GM18508 (cell line): ENCODE results near the gene PCA3.

Experiments used
- ATAC-seq: cut with Tn5 transposase; IDR thresholded peaks from one replicate; pipeline ENCODE4 v1.9.1; 2021; ENCODE audit warnings: moderate number of reproducible peaks; ENCODE audit not compliant: insufficient read depth, unreplicated experiment

Gene PCA3

GRCh38 chr9:76756268-76756640 is 8.0 kb upstream of the PCA3 start:
- ATAC-seq, result no peak

DNA sequence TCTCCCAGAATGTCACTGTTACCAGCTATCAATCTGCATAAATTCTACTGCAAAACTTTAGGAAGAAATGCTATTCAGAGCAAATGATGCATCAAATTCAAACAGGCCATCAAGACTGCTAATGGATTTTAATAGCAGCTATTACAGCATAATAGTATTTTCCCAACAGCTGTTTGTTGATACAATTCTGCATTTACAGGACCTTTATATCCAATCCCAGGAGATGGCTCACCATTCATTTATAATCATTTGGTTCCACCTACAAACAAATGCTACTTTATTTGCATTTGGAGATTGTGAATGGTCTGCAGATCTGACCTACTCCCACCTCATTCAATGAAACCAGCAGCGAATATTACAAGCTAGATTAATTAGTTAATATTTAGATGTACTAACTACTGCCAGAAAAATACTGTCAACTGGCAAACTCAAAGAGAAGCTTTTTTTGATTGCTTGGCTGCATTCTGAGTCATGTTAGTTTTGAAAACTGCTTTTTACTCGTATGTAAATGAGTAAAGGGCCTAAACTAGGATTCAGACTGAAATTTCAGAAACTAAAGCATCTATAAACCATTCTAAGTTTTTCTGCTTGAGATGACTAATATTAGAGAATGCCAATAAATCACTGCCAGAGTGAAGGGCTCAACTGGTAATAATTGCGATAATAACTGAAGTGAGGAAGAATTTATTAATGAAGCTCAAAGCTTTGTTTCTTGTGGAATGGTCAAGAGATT is 7.1 kb upstream of the PCA3 start:
- ATAC-seq, result no peak

DNA sequence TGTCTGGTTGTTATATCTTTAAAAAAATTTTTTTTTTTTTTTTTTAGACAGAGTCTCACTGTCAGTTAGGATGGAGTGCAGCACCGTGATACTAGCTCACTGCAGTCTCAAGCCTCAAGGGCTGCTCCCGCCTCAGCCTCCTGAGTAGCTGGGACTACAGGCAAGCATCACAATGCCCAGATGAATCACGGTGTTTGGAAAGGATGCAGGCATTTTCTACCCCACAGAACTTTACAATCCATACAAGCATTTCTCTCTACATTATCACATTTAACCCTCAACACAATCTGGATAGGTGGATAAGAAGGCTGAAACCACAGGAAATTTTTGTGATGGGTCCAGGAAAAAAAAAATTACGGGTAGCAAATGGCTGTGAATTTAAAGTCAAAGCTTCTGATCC is 5.8 kb upstream of the PCA3 start:
- no peak for ATAC-seq

DNA sequence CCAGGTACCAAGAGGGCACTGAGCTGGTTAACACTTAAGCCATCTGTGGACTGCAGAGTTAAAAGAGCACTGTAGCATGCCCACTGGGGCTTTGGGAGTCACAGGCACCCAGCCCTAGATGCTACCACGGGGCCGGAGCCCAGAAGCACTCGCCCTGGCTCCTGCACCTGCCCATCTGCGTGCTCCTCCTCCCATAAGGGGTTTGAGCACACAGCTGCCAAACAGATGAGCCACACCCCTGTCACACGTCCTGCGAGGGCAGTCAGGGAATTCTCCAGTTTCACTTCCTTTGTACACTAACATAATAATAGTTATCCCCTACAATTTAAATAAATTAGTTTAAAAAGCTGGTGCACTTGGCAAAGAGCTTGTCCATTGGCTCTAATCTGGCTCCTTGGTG is 4.5 kb upstream of the PCA3 start:
- ATAC-seq, result no peak

DNA sequence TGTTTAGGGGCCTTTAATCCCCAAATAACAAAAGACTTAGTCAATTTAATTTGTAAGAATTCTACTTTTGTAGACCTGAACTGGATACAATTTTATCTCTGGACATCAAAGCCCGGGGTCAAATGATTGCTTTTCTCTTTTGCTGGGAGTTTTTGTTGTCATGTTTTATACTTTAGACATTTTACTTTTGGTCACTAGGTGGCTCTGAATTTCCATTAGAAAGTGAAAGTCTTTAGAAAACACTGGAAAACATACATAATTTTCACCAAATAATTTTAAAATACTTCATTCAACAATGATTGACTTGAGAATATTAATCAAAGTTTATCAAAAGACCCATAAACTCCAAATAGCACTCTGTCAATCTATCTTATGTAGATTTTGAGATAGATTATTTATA is 2.8 kb upstream of the PCA3 start:
- no peak for ATAC-seq

DNA sequence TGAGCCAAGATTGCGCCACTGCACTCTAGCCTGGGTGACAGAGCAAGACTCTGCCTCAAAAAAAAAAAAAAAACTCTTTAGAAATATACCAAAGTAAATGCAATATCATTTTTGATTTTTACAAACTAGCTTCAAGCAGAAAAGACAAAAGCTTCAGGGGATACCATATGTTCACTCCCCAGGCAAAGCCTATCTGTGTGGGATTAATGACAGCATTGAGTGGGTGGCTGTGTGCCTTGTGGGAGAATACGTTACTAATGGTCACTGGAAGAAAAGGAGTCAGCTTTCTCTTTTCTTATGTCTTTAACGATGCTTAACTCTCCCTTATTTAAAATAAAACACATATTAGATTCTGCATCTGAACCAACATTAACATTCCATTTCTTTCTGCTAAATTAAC is 1.9 kb downstream of the PCA3 start:
- ATAC-seq, result no peak

DNA sequence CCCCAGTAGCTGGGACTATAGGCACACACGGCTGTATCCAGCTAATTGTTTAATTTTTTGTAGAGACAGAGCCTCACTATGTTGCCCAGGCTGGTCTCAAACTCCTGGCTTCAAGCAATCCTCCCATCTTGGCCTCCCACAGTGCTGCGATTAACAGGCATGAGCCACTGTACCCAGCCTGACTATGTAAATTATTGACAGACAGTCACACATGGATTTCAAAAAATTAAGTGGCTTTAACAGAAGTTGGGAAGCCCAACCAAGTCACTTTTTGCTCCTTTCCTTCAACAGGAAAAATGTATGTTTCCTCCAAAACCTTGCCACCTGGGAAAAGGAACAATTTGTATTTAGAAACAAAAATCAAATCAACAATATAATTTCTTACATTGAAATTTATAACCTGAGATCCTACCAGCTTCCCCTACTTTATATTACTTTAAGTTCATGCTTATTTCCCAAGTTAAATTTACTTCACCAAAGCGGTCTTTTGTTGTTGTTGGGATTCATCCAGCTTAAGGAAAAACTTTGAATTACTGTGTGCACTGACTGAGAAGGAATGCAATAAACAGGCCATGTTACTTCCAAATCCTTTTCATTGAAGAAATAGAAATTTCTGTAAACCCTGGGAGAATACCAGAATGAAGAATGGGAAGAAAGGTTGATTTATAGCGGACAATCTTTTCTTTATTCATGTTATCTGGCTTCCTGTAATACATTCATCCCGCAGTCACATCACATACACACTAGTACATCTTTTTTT is 8.6 kb downstream of the PCA3 start:
- ATAC-seq, result no peak

DNA sequence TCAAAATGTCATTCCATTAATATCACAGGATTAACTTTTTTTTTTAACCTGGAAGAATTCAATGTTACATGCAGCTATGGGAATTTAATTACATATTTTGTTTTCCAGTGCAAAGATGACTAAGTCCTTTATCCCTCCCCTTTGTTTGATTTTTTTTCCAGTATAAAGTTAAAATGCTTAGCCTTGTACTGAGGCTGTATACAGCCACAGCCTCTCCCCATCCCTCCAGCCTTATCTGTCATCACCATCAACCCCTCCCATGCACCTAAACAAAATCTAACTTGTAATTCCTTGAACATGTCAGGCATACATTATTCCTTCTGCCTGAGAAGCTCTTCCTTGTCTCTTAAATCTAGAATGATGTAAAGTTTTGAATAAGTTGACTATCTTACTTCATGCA is 20.6 kb downstream of the PCA3 start:
- no peak for ATAC-seq

DNA sequence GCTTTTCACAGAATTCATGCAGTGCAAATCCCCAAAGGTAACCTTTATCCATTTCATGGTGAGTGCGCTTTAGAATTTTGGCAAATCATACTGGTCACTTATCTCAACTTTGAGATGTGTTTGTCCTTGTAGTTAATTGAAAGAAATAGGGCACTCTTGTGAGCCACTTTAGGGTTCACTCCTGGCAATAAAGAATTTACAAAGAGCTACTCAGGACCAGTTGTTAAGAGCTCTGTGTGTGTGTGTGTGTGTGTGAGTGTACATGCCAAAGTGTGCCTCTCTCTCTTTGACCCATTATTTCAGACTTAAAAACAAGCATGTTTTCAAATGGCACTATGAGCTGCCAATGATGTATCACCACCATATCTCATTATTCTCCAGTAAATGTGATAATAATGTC is 21.3 kb downstream of the PCA3 start:
- no peak for ATAC-seq

- ATAC-seq, result no peak
Measured at GRCh38 chr9:76787677-76788076, 23.4 kb downstream of the PCA3 start.

- ATAC-seq, result no peak
Measured at GRCh38 chr9:76789840-76790239, 25.6 kb downstream of the PCA3 start.

DNA sequence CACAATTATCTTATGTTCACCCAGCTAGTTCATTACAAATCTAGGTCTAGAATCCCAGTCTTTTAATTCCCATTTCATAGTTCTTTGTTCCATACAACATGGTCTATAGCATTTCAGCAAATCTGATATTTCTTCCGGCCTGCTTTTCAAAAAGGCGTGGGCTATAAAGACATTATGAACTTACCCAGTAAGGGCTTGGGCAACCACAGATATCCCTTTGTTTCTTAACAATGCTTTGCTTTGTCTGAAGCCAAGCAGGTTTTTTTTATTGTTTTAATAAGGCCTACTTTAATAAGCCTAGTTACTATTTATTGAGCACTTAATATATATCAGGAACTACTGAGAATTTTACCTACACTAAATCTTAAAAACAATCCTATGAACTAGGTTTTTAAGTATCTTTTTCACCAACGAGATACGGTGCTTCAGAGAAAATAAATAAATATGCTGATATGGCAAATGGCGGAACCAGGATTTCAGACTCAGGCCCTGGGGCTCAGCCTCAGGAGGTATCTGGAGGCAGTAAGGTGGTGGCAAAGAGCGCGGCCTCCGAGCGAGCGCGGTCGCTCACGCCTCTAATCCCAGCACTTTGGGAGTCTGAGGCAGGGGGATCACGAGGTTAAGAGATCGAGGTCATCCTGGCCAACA is 29.7 kb downstream of the PCA3 start:
- ATAC-seq, result no peak

GRCh38 chr9:76796296-76796695 is 32.1 kb downstream of the PCA3 start:
- ATAC-seq, result no peak

DNA sequence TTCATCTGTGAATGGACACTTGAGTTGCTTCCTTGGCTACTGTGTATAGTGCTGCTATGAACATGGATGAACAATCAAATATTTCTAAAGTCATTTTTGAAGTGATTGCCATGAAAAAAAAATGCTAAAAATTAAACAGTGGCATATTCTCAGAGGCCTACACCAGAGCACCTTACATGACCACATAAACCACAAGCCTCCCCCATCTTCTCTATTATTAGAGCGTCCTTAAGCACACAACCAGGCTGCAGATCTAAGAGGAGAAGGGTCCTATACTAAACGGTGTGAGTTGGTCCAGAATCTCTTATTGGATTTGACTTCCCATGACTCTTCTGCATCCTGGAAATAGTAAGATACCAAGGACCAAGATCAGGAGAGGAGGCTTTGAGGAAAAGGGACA is 34.3 kb downstream of the PCA3 start:
- no peak for ATAC-seq

- ATAC-seq, result no peak
Measured at GRCh38 chr9:76799473-76799872, 35.2 kb downstream of the PCA3 start.

- no peak for ATAC-seq
Measured at GRCh38 chr9:76800901-76801300, 36.7 kb downstream of the PCA3 start.

- no peak for ATAC-seq
Measured at GRCh38 chr9:76803083-76803482, 38.8 kb downstream of the PCA3 start.

DNA sequence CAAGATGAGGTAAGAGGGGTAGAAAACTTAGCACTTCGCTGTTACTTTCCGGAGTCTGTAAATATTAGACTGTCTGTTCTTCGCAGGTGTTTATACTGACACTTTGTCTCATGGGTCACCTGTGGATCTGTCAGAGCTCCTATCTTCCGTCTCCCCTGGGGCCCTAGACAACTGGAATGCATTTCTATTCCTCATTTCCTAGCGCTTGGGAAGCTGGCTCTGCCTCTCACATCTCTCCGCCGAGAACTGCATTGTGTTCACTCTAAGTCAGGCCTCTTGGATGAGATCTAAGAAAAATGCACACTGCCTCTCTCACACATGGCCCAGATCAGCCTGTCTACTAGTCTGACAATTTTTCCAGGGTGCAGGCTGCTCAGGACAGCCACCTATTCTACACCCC is 39.5 kb downstream of the PCA3 start:
- ATAC-seq, result no peak

GRCh38 chr9:76808636-76809035 is 44.4 kb downstream of the PCA3 start:
- no peak for ATAC-seq

DNA sequence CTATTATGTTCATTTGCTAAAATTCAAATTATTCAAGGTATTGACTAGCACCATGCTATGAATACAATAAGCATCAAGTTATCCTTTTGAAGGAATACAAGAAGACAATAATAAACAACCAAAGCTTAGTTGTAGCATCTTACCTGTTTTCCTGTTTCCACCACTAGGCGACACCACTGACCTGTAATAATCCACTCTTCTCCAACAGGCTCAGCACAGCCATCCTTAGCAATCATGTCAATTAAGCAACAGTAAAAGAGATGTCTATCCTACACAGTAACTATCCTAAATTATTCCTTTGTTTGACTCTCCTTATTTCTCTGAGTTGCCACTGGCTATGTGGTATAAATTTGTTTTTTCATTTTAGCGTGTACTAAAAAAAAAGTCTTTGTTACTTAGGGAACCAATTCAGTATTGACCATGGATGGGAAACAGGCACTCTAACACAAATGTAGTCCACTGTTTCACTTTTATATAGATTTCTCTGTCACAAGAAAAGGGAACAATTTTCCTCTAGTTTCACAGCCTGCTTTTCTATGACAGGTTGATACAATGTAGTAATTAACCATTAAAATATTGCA is 46.2 kb downstream of the PCA3 start:
- ATAC-seq, result peak; percentile 78

- ATAC-seq, result no peak
Measured at GRCh38 chr9:76812591-76812990, 48.4 kb downstream of the PCA3 start.
